IPS-18c (cell line): ENCODE measurements around the gene B3GNT7.
"Not testable (repeated sequence)": the region's sequence is repeated elsewhere in the genome, so short reads cannot be mapped to it uniquely, and the experiment has no call there.

ENCODE experiments used
- H3K4me3 ChIP-seq: 2 replicates; pipeline ENCODE4 v1.7.0; 2013; ENCODE audit warnings: low read depth, mild to moderate bottlenecking, low read length, moderate library complexity; ENCODE audit not compliant: insufficient read depth
- H3K9me3 ChIP-seq: one replicate; pipeline ENCODE4 v1.6.1; 2013; ENCODE audit warnings: mild to moderate bottlenecking, low read length, moderate library complexity; ENCODE audit not compliant: control insufficient read depth, insufficient read depth

B3GNT7 gene

DNA sequence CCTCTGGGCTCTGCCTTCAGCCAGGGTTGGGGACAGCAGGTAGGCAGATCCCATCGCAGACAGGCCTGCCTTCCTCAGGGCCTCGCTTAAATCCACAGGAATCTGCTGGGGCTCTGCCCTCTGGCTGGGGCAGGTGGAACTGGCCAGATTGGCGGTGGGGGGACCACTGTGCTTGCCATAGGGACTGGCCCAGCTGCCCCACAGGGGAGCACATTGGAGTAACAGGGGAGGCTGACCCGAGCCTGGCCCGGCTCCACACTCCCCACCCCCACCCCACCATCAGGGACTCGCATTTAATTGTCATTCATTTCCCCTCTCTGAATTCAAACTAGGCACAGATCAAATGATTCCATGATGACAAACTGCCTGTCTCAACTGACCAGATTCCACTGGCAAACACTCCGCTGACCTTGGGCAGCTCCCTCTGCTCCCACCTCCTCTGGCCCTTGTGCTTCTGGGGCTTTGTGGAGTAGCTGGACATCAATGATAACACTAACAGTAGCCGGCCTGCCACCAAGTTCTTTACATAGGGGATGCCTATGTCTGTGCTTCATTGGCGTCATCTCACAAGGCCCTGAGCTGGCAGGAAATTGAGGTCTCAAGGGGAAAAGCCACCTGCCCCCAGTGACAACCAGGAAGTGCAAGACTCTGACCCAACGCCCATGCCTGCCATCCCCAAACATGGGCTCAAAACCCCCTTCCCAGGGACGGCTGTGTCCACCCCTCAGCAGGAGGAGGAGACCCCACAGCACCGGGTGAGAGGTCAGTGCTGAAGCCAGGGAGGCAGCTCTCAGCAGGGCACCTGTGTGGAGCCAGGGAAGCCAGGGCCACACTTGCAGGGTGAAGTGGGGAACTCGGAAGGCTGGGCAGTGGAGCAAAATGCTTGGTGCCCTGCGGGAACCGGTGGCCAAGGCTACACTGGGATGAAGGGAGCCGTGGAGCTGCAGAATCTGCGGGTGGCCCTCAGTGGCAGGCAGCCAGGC is 2.1 kb upstream of the B3GNT7 start:
- Histone ChIP-seq H3K9me3 (no peaks in the 10 kb centered on the region), H3K4me3 (no peak overlapping the region; the same call in 1 of the 2 replicates)

GRCh38 chr2:231394211-231395141 is 1.0 kb upstream of the B3GNT7 start:
- Histone ChIP-seq H3K9me3 (no peaks in the 10 kb centered on the region), H3K4me3 (peak overlapping the region; percentile 43; the same call in 1 of the 2 replicates)

DNA sequence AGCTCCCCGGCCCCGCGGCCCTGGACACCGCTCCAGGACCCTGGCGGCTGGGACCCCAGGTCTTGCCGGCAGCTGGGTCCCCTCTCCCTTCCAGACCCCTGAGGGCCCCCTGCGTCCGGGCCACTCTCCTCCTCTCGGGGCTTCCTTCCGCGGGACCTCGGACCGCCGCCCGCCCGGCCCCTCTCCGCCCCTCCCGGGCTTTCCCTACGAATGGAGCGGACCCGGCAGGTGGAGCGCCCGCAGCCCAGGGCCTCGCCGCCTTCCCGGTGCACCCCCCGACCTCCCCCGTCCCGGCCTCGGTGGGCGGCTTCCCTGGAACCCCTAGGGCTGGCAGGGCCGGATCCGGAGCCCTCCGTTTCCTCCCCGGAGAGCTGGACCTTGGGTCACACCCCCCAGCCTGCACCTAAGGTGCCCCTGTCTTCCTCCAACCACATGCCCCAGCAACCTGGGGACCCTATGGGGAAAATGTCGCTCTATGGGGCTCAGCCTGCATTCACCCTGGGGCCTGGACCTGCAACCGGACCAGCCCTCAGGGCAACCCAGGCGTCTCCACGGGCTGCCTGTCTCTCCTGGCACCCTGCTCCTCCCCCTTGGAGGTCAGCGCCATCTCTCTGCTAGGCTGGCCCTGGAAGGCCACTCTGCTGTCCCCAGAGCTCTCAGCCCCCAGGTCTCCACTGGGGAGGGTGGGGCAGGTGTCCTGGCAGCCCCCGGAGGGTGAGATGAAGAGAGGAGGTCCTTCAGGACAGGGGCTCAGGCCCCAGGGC is 730 bp downstream of the B3GNT7 start:
- H3K4me3 ChIP-seq = peak overlapping the region; percentile 61
- no peaks in the 10 kb centered on the region for H3K9me3 ChIP-seq

DNA sequence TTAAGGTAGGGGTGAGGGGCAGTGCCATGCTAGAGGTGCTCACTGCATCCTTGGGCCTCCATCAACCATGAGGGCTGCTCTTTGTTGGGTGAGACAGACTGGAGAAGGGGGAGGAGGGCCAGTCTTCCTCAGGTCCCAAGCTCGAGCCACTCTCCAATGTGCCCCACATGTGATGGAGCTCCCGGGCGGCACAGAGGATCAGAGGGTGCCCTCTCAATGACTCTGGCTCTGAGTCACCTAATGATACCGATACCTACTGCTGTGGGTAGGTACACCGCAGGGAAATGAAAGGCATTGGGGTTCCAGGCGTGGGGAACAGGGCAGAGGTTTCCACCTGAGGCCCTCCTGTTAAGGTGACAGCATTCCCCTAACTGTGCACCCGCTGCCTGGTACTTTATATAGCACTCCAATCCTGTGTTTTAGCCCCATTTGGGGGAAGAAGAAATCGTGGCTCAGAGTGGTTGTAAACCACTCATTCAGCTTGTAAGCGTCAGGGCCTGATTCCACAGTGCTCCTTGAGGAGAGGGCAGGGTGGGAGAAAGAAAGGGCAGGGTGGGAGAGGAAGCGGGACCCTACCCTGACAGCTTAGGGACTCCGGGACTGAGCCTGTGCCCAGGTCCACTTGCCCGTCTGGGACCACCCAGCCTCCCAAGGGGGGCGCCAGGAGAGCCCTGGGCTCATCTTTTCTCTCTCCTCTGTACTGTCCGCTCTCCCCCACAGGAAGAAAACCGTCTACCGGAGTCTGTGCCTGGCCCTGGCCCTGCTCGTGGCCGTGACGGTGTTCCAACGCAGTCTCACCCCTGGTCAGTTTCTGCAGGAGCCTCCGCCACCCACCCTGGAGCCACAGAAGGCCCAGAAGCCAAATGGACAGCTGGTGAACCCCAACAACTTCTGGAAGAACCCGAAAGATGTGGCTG is 1.8 kb downstream of the B3GNT7 start:
- Histone ChIP-seq H3K9me3 (no peaks in the 10 kb centered on the region), H3K4me3 (peak overlapping the region; percentile 61; the same call in 1 of the 2 replicates)

DNA sequence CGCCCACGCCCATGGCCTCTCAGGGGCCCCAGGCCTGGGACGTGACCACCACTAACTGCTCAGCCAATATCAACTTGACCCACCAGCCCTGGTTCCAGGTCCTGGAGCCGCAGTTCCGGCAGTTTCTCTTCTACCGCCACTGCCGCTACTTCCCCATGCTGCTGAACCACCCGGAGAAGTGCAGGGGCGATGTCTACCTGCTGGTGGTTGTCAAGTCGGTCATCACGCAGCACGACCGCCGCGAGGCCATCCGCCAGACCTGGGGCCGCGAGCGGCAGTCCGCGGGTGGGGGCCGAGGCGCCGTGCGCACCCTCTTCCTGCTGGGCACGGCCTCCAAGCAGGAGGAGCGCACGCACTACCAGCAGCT is 2.4 kb downstream of the B3GNT7 start:
- Histone ChIP-seq H3K9me3 (no peaks in the 10 kb centered on the region), H3K4me3 (no peak overlapping the region)

DNA sequence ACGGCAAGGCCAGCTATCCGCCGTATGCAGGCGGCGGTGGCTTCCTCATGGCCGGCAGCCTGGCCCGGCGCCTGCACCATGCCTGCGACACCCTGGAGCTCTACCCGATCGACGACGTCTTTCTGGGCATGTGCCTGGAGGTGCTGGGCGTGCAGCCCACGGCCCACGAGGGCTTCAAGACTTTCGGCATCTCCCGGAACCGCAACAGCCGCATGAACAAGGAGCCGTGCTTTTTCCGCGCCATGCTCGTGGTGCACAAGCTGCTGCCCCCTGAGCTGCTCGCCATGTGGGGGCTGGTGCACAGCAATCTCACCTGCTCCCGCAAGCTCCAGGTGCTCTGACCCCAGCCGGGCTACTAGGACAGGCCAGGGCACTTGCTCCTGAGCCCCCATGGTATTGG is 3.1 kb downstream of the B3GNT7 start:
- no peak overlapping the region for H3K4me3 ChIP-seq
- H3K9me3 ChIP-seq = no peaks in the 10 kb centered on the region

- H3K9me3 ChIP-seq = no peaks in the 10 kb centered on the region
- H3K4me3 ChIP-seq = no peak overlapping the region; the same call in 1 of the 2 replicates
Observed at GRCh38 chr2:231399046-231399852, 3.7 kb downstream of the B3GNT7 start.

GRCh38 chr2:231399853-231400680 is 4.6 kb downstream of the B3GNT7 start:
- no peak overlapping the region for H3K4me3 ChIP-seq
- H3K9me3 ChIP-seq = no peaks in the 10 kb centered on the region

- not testable (repeated sequence) for H3K9me3 ChIP-seq, H3K4me3 ChIP-seq
Observed at GRCh38 chr2:231400681-231401080, 5.2 kb downstream of the B3GNT7 start.

- not testable (repeated sequence) for H3K4me3 ChIP-seq, H3K9me3 ChIP-seq
Observed at GRCh38 chr2:231401101-231401500, 5.6 kb downstream of the B3GNT7 start.

DNA sequence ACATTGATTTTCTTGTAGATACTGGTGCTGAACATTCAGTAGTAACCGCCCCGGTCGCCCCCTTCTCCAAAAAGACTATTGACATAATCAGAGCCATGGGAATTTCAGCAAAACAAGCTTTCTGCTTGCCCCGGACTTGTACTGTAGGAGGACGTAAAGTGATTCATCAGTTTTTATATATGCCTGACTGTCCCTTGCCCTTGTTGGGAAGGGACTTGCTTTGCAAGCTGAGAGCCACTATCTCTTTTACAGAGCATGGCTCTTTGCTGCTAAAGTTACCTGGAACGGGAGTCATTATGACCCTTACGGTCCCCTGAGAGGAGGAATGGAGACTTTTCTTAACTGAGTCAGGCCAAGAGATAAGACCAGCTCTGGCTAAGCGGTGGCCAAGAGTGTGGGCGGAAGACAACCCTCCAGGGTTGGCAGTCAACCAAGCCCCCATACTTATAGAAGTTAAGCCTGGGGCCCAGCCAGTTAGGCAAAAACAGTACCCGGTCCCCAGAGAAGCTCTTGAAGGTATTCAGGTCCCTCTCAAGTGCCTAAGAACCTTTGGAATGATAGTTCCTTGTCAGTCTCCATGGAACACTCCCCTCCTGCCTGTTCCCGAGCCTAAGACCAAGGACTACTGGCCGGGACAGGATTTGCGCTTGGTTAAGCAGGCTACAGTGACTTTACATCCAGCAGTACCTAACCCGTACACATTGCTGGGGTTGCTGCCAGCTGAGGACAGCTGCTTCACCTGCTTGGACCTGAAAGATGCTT is 8.1 kb downstream of the B3GNT7 start:
- not testable (repeated sequence) for H3K9me3 ChIP-seq, H3K4me3 ChIP-seq

DNA sequence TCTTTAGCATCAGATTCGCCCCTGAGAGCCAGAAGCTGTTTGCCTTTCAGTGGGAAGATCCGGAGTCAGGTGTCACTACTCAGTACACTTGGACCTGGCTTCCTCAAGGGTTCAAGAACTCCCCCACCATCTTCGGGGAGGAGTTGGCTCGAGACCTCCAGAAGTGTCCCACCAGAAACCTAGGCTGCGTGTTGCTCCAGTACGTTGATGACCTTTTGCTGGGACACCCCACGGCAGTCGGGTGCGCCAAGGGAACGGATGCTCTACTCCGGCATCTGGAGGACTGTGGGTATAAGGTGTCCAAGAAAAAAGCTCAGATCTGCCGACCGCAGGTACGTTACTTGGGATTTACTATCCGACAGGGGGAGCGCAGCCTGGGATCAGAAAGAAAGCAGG is 8.7 kb downstream of the B3GNT7 start:
- H3K9me3 ChIP-seq = not testable (repeated sequence)

DNA sequence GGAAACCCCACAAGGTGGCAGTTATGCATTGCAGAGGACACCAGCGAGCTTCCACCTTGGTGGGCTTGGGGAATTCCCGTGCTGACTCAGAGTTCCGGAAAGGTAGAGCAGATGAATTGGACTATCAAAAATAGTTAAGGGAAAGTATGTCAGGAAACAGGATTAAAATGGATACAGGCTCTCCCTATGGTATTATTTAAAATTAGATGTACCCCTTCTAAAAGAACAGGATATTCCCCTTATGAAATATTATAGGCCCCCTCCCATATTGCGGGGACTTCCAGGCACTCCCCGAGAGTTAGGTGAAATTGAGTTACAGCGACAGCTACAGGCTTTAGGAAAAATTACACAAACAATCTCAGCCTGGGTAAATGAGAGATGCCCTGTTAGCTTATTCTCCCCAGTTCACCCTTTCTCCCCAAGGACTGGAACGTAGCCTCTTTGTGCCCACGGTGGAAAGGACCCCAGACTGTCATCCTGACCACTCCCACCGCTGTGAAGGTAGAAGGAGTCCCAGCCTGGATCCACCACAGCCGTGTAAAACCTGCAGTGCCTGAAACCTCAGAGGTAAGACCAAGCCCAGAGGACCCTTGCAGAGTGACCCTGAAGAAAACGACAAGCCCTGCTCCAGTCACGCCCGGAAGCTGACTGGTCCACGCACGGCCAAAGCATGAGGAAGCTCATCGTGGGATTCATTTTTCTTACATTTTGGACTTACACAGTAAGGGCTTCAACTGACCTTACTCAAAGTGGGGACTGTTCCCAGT is 10.3 kb downstream of the B3GNT7 start:
- H3K4me3 ChIP-seq, H3K9me3 ChIP-seq: not testable (repeated sequence)

More for the DNA sequence above, 8.7 kb downstream of the B3GNT7 start:
- not testable (repeated sequence) for H3K4me3 ChIP-seq

- not testable (repeated sequence) for H3K9me3 ChIP-seq, H3K4me3 ChIP-seq
Observed at GRCh38 chr2:231407686-231408085, 12.2 kb downstream of the B3GNT7 start.
